MG63 (cell line): ENCODE measurements around the gene HOXA5. TPM values are rescaled to one million over a fixed set of nuclear protein-coding genes. Genes with fewer than 3 reads are reported as not detected.
A peak's percentile ranks its signal among the peaks of the same experiment; 100 is the strongest.

ENCODE experiments used
- DNase-seq: peaks from one replicate; pipeline ENCODE4 v3.0.0-alpha.2; 2020
- H3K27me3 ChIP-seq: fragments of 250-450 bp; sonication (Bioruptor Pico); 2 replicates; pipeline ENCODE4 v1.5.1; 2020; ENCODE audit warnings: mild to moderate bottlenecking, moderate library complexity
- H3K36me3 ChIP-seq: fragments of 250-450 bp; sonication (Bioruptor Pico); 2 replicates; pipeline ENCODE4 v1.5.1; 2020; ENCODE audit warnings: mild to moderate bottlenecking, moderate library complexity
- H3K4me3 ChIP-seq: fragments of 250-450 bp; sonication (Bioruptor Pico); 2 replicates; pipeline ENCODE4 v1.5.1; 2020; ENCODE audit warnings: mild to moderate bottlenecking, moderate library complexity
- H3K9me3 ChIP-seq: fragments of 250-450 bp; sonication (Bioruptor Pico); 2 replicates; pipeline ENCODE4 v1.5.1; 2020; ENCODE audit warnings: mild to moderate bottlenecking, moderate library complexity
- total RNA-seq: library from RNA; depleted of rRNA; stranded (reverse); fragments of >200 nt; shearing (Covaris generic); gene quantifications from 2 replicates; pipeline ENCODE4 v1.2.3, GENCODE V29; 2014; ENCODE audit warnings: low replicate concordance

The HOXA5 gene
- total RNA-seq, 1 experiment from 2014 or later = 1.7 TPM

DNA sequence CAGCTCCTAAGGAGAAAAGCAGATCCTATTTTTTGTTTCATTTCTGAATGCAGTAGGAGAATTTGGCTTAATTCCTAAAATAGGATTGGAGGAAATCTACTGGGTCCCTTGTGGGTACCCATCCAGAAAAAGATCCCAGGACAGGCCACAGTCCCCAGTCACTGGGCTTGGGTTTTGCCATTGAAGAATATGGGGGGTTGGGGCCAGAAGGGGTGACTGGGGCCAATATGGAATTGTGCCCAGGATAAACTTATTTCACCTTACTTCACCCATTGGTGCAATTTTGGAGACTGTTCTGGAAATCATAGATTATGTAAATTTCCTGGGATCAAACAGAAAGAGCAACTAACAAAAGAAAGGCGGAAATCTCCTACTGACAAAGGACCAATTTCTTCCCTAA, 5.0 kb downstream of the HOXA5 start:
- peak overlapping the region; percentile 40; the same call in 1 of the 2 replicates for H3K4me3 ChIP-seq
- H3K9me3 ChIP-seq = no peaks in the 10 kb centered on the region
- no peak for DNase-seq
- no peaks in the 10 kb centered on the region for H3K27me3 ChIP-seq
- peaks cover 8% of the 10 kb centered on the region for H3K36me3 ChIP-seq

DNA sequence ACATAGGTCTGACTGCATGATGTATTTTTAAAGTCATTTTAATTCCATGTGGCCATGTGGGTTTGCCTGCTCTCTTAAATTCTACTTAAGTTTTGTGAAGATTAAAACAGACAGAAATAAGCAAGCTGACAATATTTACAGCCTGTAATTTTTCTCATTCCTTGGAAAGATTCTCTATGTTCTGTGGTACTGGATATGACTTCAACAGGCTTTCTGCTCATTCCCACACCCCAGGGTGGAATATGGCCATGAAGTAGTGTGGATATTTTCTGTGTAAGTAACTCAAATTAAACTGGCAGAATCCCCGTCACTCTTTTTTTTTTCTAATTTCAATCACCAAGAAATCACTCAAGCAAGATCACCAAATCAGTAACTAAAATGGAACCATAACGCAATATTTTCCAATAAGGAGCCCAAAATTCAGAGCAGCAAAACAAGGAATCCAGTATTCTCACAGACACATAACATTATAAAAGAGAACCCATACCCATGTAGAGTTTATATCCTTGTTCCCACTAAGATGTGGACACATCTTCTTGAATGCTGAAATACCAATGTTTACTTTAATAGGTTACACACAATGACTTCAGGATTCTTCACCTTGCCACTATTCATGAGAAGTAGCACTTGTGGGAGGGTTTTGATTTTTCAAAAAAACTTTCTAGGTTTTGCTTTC, 5.7 kb downstream of the HOXA5 start:
- no peaks in the 10 kb centered on the region for H3K9me3 ChIP-seq
- peaks cover 8% of the 10 kb centered on the region for H3K36me3 ChIP-seq
- no peaks in the 10 kb centered on the region for H3K27me3 ChIP-seq
- DNase-seq = no peak
- peak overlapping the region; percentile 4; the same call in 1 of the 2 replicates for H3K4me3 ChIP-seq

GRCh38 chr7:27134392-27134791, 9.1 kb downstream of the HOXA5 start:
- H3K4me3 ChIP-seq = no peak overlapping the region
- no peaks in the 10 kb centered on the region for H3K27me3 ChIP-seq
- no peaks in the 10 kb centered on the region for H3K9me3 ChIP-seq
- H3K36me3 ChIP-seq = no peaks in the 10 kb centered on the region; the same call in 1 of the 2 replicates
- peak; percentile 73 for DNase-seq

- DNase-seq = no peak
- Histone ChIP-seq H3K36me3 (peaks cover 7% of the 10 kb centered on the region; the same call in 1 of the 2 replicates), H3K4me3 (no peak overlapping the region), H3K9me3 (no peaks in the 10 kb centered on the region), H3K27me3 (no peaks in the 10 kb centered on the region)
Observed at GRCh38 chr7:27133409-27134231, 9.9 kb downstream of the HOXA5 start.

GRCh38 chr7:27132978-27133377, 10.5 kb downstream of the HOXA5 start:
- no peak for DNase-seq
- Histone ChIP-seq H3K36me3 (peaks cover 10% of the 10 kb centered on the region; the same call in 1 of the 2 replicates), H3K9me3 (no peaks in the 10 kb centered on the region), H3K4me3 (no peak overlapping the region), H3K27me3 (no peaks in the 10 kb centered on the region)

DNA sequence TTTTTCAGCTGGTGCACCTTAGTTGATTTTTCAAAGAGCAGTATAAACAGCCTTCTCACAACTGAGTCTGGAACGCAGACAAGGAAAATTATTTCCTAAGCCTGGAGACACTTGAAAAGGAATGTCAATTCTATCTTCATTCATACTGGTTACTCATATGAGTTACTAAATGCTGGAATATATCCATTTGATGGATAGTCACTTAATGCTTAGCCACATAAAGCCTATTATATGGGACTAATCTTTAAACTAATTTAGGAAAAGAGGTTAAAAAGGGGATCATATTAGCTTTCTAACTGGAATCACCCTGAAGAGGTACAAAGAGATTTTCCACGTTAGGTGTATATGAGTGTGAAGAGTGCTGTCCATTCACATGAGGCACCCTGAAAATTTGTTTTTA, 11.3 kb downstream of the HOXA5 start:
- H3K27me3 ChIP-seq = no peaks in the 10 kb centered on the region
- DNase-seq = no peak
- H3K4me3 ChIP-seq = no peak overlapping the region
- no peaks in the 10 kb centered on the region for H3K9me3 ChIP-seq
- peaks cover 10% of the 10 kb centered on the region; the same call in 1 of the 2 replicates for H3K36me3 ChIP-seq

GRCh38 chr7:27131390-27131819, 12.1 kb downstream of the HOXA5 start:
- Histone ChIP-seq H3K9me3 (no peaks in the 10 kb centered on the region), H3K27me3 (no peaks in the 10 kb centered on the region), H3K4me3 (peak overlapping the region; percentile 66), H3K36me3 (peaks cover 10% of the 10 kb centered on the region; the same call in 1 of the 2 replicates)
- no peak for DNase-seq

DNA sequence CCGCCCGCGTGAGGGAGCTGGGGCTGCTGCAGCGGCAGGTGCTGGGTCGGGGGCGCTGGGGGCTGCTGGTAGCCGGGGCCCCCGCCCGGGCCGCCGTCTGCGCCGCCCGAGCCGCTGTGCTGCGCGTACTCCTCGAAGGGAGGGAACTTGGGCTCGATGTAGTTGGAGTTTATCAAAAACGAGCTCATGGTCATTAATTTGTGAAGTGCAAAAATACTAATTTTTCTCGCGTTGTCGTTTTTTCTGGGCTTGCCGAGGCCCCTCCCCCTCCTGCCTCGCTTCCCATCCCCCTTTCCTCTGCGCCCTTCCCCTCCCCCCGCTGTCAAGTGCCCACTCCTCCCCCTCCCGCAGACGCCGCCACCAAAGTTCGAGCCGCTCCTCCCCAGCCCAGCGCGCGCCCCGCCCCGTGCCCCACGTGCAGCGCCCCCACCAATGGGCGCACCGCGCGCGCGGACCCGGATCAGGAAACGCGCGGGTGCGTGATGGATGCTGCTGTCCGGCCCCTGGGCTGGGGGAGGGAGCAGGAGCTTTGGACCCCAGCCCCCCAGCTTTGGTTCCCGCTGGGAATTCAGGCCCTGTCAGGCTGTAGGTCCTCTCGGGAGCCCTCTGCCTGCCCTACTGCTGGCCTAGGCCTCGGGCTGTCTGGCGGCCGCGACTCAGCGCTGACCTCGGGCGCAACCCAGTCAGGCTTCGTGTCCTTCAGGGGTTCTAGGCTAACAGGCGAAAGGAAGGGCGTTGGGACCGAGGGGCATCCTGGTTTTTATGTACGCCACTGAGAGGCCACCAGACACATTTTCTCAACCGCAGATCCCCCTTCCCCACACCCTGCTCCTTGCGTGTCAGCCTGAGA, 12.7 kb downstream of the HOXA5 start, which contains the start of gene HOXA4:
Gene HOXA4 (minus strand): TSS at position 218 of the 850 bp plus-strand sequence. CDS start 24 bp downstream, at position 194.
- Histone ChIP-seq H3K9me3 (no peaks in the 10 kb centered on the region), H3K4me3 (peak within 1 kb of the TSS; percentile 66), H3K36me3 (peaks cover 10% of the 10 kb centered on the region; the same call in 1 of the 2 replicates), H3K27me3 (no peaks in the 10 kb centered on the region)
- peak; percentile 93 for DNase-seq

- Histone ChIP-seq H3K36me3 (peaks cover 10% of the 10 kb centered on the region; the same call in 1 of the 2 replicates), H3K4me3 (peak overlapping the region; percentile 66), H3K27me3 (no peaks in the 10 kb centered on the region), H3K9me3 (no peaks in the 10 kb centered on the region)
- DNase-seq = peak; percentile 63
Observed at GRCh38 chr7:27129729-27130539, 13.5 kb downstream of the HOXA5 start.

DNA sequence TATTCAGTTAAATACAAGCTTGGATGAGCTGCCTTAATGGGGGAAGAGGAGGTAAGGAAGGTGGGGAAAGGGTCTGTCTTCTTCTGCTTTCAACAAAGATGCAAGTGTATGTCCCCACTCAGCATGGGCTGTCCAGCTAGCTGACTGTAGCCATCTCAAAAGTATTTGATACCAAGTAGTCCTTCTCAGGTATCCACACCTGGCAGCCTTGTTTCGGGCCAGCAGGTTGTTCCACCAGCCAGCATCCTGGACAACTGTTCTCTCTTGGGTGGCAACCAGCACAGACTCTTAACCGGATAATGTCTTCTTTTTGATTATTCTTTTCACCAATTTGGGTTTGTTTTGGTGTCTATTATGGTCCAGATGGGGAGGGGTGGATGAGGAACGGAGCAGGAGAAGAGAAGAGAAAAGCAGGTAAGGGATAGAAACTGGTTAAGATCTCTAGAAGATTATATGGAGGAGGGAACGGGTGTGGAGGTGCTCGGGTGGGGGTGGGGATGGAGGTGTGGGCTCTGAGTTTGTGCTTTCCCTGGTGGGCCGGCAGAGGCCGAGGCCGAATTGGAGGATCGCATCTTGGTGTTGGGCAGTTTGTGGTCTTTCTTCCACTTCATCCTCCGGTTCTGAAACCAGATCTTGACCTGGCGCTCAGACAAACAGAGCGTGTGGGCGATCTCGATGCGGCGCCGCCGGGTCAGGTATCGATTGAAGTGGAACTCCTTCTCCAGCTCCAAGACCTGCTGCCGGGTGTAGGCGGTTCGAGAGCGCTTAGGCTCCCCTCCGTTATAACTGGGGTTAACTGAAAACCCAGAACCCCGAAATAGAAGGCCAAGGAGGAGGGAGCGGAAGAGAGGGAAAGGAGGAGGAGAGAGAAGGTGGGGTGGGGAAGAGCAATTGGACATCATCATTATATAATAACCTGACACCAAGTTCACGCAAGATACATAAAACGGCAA, 14.4 kb downstream of the HOXA5 start:
- H3K27me3 ChIP-seq = no peaks in the 10 kb centered on the region
- peak overlapping the region; percentile 66 for H3K4me3 ChIP-seq
- DNase-seq = no peak
- peaks cover 10% of the 10 kb centered on the region; the same call in 1 of the 2 replicates for H3K36me3 ChIP-seq
- no peaks in the 10 kb centered on the region for H3K9me3 ChIP-seq

GRCh38 chr7:27128034-27128433, 15.4 kb downstream of the HOXA5 start:
- Histone ChIP-seq H3K27me3 (no peaks in the 10 kb centered on the region), H3K36me3 (peaks cover 10% of the 10 kb centered on the region; the same call in 1 of the 2 replicates), H3K4me3 (no peak overlapping the region), H3K9me3 (no peaks in the 10 kb centered on the region)
- no peak for DNase-seq

GRCh38 chr7:27126596-27127327, 16.7 kb downstream of the HOXA5 start:
- H3K27me3 ChIP-seq = no peaks in the 10 kb centered on the region
- no peak for DNase-seq
- H3K9me3 ChIP-seq = no peaks in the 10 kb centered on the region
- no peak overlapping the region for H3K4me3 ChIP-seq
- H3K36me3 ChIP-seq = peaks cover 10% of the 10 kb centered on the region; the same call in 1 of the 2 replicates

DNA sequence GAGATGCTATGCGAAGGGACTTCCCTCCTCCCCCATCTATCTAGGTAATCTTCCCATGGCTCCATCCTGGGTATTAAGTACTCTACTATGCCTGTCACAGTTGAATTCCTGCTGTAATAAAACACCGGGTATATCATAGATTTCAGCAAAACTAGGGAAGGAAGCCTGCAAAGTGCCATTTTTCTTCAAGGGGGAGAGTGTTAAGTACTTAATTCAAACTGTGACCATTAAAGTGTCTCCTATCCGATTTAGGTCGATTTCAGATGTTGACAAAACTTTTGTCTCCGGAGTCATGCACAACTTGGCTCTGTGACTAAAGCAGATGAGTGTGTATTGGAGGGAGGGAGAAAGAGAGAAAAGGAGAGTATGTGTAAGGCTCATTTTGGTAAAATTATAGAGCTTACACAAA, 17.5 kb downstream of the HOXA5 start:
- no peak overlapping the region for H3K4me3 ChIP-seq
- peaks cover 10% of the 10 kb centered on the region; the same call in 1 of the 2 replicates for H3K36me3 ChIP-seq
- H3K27me3 ChIP-seq = no peaks in the 10 kb centered on the region
- no peak for DNase-seq
- H3K9me3 ChIP-seq = no peaks in the 10 kb centered on the region
